Measurements from ENCODE around the gene ROMO1. TPM values are rescaled to one million over a fixed set of nuclear protein-coding genes. Genes with fewer than 3 reads are reported as not detected.
"Not testable (repeated sequence)": the region's sequence is repeated elsewhere in the genome, so short reads cannot be mapped to it uniquely, and the experiment has no call there.

ROMO1 gene
- total RNA-seq, 1 donor from 2014 or later, result 227 TPM

GRCh38 chr20:35680452-35681183 is 18.6 kb upstream of the ROMO1 start:
- no peak for DNase-seq (ENCODE audit: low read depth)

- no peak for DNase-seq (ENCODE audit: low read depth)
These were observed 17.2 kb upstream of the ROMO1 start for GRCh38 chr20:35681960-35682359.

GRCh38 chr20:35685368-35685767 is 13.8 kb upstream of the ROMO1 start:
- DNase-seq (ENCODE audit: low read depth), result not testable (repeated sequence)

GRCh38 chr20:35686872-35687271 is 12.3 kb upstream of the ROMO1 start:
- DNase-seq (ENCODE audit: low read depth), result not testable (repeated sequence)

- no peak for DNase-seq (ENCODE audit: low read depth)
These were observed 8.9 kb upstream of the ROMO1 start for GRCh38 chr20:35690265-35690664.

- DNase-seq (ENCODE audit: low read depth), result no peak
These were observed 3.9 kb upstream of the ROMO1 start for GRCh38 chr20:35695245-35695749.

- no peak for DNase-seq (ENCODE audit: low read depth)
These were observed 3.2 kb upstream of the ROMO1 start for GRCh38 chr20:35695978-35696377.

- DNase-seq (ENCODE audit: low read depth), result no peak
These were observed 1.4 kb upstream of the ROMO1 start for GRCh38 chr20:35697696-35698297.

GRCh38 chr20:35698298-35699126 is 693 bp upstream of the ROMO1 start:
- peak; percentile 13 for DNase-seq (ENCODE audit: low read depth)

- DNase-seq (ENCODE audit: low read depth), result no peak
These were observed 886 bp downstream of the ROMO1 start for GRCh38 chr20:35699957-35700624.

- peak; percentile 45 for DNase-seq (ENCODE audit: low read depth)
These were observed 1.5 kb downstream of the ROMO1 start for GRCh38 chr20:35700625-35701148.

GRCh38 chr20:35702051-35702823 is 3.0 kb downstream of the ROMO1 start:
- peak; percentile 37 for DNase-seq (ENCODE audit: low read depth)

GRCh38 chr20:35702824-35703695 is 3.9 kb downstream of the ROMO1 start:
- DNase-seq (ENCODE audit: low read depth), result no peak

GRCh38 chr20:35704514-35705261 is 5.5 kb downstream of the ROMO1 start:
- no peak for DNase-seq (ENCODE audit: low read depth)

GRCh38 chr20:35705894-35706293 is 6.7 kb downstream of the ROMO1 start:
- not testable (repeated sequence) for DNase-seq (ENCODE audit: low read depth)

GRCh38 chr20:35706591-35707529 is 7.7 kb downstream of the ROMO1 start:
- DNase-seq (ENCODE audit: low read depth), result not testable (repeated sequence)

GRCh38 chr20:35708502-35708901 is 9.3 kb downstream of the ROMO1 start:
- no peak for DNase-seq (ENCODE audit: low read depth)

Data from myocyte (in vitro differentiated cells).